GM12801 (cell line): ENCODE measurements around the gene CIITA.

Source experiments
- TF ChIP-seq, protein P1 (sequence below): IDR thresholded peaks from one replicate; pipeline ENCODE4 v1.5.1; 2011; ENCODE audit warnings: control low read depth; ENCODE audit not compliant: insufficient read length; ENCODE audit errors: extremely low read depth

The CIITA gene

GRCh38 chr16:10983159-10983558, 106.2 kb downstream of the CIITA start:
- TF ChIP-seq, protein P1, sequence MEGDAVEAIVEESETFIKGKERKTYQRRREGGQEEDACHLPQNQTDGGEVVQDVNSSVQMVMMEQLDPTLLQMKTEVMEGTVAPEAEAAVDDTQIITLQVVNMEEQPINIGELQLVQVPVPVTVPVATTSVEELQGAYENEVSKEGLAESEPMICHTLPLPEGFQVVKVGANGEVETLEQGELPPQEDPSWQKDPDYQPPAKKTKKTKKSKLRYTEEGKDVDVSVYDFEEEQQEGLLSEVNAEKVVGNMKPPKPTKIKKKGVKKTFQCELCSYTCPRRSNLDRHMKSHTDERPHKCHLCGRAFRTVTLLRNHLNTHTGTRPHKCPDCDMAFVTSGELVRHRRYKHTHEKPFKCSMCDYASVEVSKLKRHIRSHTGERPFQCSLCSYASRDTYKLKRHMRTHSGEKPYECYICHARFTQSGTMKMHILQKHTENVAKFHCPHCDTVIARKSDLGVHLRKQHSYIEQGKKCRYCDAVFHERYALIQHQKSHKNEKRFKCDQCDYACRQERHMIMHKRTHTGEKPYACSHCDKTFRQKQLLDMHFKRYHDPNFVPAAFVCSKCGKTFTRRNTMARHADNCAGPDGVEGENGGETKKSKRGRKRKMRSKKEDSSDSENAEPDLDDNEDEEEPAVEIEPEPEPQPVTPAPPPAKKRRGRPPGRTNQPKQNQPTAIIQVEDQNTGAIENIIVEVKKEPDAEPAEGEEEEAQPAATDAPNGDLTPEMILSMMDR: no peak

GRCh38 chr16:10984509-10984908, 107.5 kb downstream of the CIITA start:
- TF ChIP-seq, protein P1: no peak
